GM12872 (cell line): Measurements from ENCODE around the gene MIR17HG.

ENCODE experiments used
- CTCF ChIP-seq: IDR thresholded peaks from 3 replicates; pipeline ENCODE4 v1.5.1; 2011; ENCODE audit warnings: low read depth, mild to moderate bottlenecking, low read length, moderate library complexity; ENCODE audit not compliant: insufficient read depth

MIR17HG gene

GRCh38 chr13:91347202-91347995 lies at the start of gene MIR17HG:
MIR17HG (plus strand) TSS chr13:91347687.
- no peak for TF ChIP-seq CTCF

- no peak for TF ChIP-seq CTCF
These were observed 49.4 kb upstream of the MIR17HG start for GRCh38 chr13:91298060-91298459.

- no peak for TF ChIP-seq CTCF
These were observed 45.4 kb upstream of the MIR17HG start for GRCh38 chr13:91302111-91302510.

- TF ChIP-seq CTCF: no peak
These were observed 44.5 kb upstream of the MIR17HG start for GRCh38 chr13:91303031-91303430.

- no peak for TF ChIP-seq CTCF
These were observed 42.7 kb upstream of the MIR17HG start for GRCh38 chr13:91304741-91305140.

- TF ChIP-seq CTCF: no peak
These were observed 41.8 kb upstream of the MIR17HG start for GRCh38 chr13:91305652-91306051.

- TF ChIP-seq CTCF: no peak
These were observed 39.6 kb upstream of the MIR17HG start for GRCh38 chr13:91307887-91308286.
